Hepatocyte (in vitro differentiated cells): Measurements from ENCODE around the gene MRPL20. TPM values are rescaled to one million over a fixed set of nuclear protein-coding genes. Genes with fewer than 3 reads are reported as not detected.

ENCODE experiments used
- DNase-seq: peaks from one replicate; pipeline ENCODE4 v3.0.0-alpha.2; 2016; ENCODE audit warnings: low spot score
- H2AFZ ChIP-seq: fragments of 200-600 bp; sonication (generic); 2 replicates; pipeline ENCODE4 v1.6.0; 2016; ENCODE audit warnings: antibody characterized with exemption, mild to moderate bottlenecking
- H3K27ac ChIP-seq: fragments of 200-600 bp; sonication (generic); 2 replicates; pipeline ENCODE4 v1.5.1; 2016; ENCODE audit warnings: mild to moderate bottlenecking
- H3K27me3 ChIP-seq: fragments of 200-600 bp; sonication (generic); 2 replicates; pipeline ENCODE4 v1.6.1; 2016
- H3K36me3 ChIP-seq: fragments of 200-600 bp; sonication (generic); replicated peaks from 2 replicates; pipeline ENCODE4 v1.5.1; 2016; ENCODE audit warnings: low read depth; ENCODE audit not compliant: insufficient read depth
- H3K4me1 ChIP-seq: fragments of 200-600 bp; sonication (generic); 2 replicates; pipeline ENCODE4 v1.5.1; 2016; ENCODE audit warnings: mild to moderate bottlenecking, moderate library complexity; ENCODE audit not compliant: insufficient read depth
- H3K4me2 ChIP-seq: fragments of 200-600 bp; sonication (generic); 2 replicates; pipeline ENCODE4 v1.6.0; 2016
- H3K4me3 ChIP-seq: fragments of 200-600 bp; sonication (generic); 2 replicates; pipeline ENCODE4 v1.5.1; 2016; ENCODE audit warnings: mild to moderate bottlenecking
- H3K79me2 ChIP-seq: fragments of 200-600 bp; sonication (generic); 2 replicates; pipeline ENCODE4 v1.6.0; 2017; ENCODE audit warnings: mild to moderate bottlenecking
- H3K9me2 ChIP-seq: fragments of 200-600 bp; sonication (generic); replicated peaks from 2 replicates; pipeline ENCODE4 v1.6.0; 2017; ENCODE audit warnings: mild to moderate bottlenecking; ENCODE audit not compliant: insufficient read depth
- H3K9me3 ChIP-seq: fragments of 200-600 bp; sonication (generic); 2 replicates; pipeline ENCODE4 v1.5.1; 2016; ENCODE audit warnings: low read depth, mild to moderate bottlenecking
- H4K20me1 ChIP-seq: fragments of 200-600 bp; sonication (generic); 2 replicates; pipeline ENCODE4 v1.6.0; 2016; ENCODE audit warnings: mild to moderate bottlenecking; ENCODE audit not compliant: insufficient read depth, poor library complexity, severe bottlenecking
- EZH2 ChIP-seq: fragments of 200-600 bp; sonication (generic); IDR thresholded peaks from 2 replicates; pipeline ENCODE4 v1.6.1; 2016; ENCODE audit warnings: antibody characterized with exemption, mild to moderate bottlenecking, borderline replicate concordance
- EZH2phosphoT487 ChIP-seq: fragments of 200-600 bp; sonication (generic); IDR thresholded peaks from one replicate; pipeline ENCODE4 v1.6.1; 2018; ENCODE audit warnings: antibody characterized with exemption, mild to moderate bottlenecking, low read depth, moderate library complexity; ENCODE audit not compliant: unreplicated experiment, severe bottlenecking
- WGBS: methylation state at CpG from one replicate; pipeline ENCODE4 v1.1.6; 2016; ENCODE audit warnings: low lambda C conversion rate; ENCODE audit errors: missing lambda C conversion rate; 5-methylcytosine and 5-hydroxymethylcytosine counted together
- polyA plus RNA-seq: library from polyadenylated mRNA; unstranded; fragments of >200 nt; fragmentation: Nextera tagmentation; extraction: Ambion mirVana; gene quantifications from 2 replicates; pipeline ENCODE4 v1.2.1, GENCODE V29; 2016
- total RNA-seq: library from RNA; depleted of rRNA; stranded (reverse); fragments of >200 nt; gene quantifications from 2 replicates; pipeline ENCODE4 v1.2.3, GENCODE V29; 2014
- TF ChIP-seq, protein P1 (sequence below): fragments of 200-600 bp; sonication (generic); IDR thresholded peaks from 2 replicates; pipeline ENCODE4 v1.5.1; 2016; ENCODE audit warnings: antibody characterized with exemption, mild to moderate bottlenecking; ENCODE audit not compliant: poor library complexity

The MRPL20 gene
- total and polyA plus RNA-seq, 2 experiments from 2014 or later = 107 to 193 TPM

GRCh38 chr1:1360506-1361169 lies 46.5 kb downstream of the MRPL20 start:
- Histone ChIP-seq H3K9me2 (no peaks in the 10 kb centered on the region), H2AFZ (no peak overlapping the region), H4K20me1 (peaks cover 6% of the 10 kb centered on the region), H3K4me3 (no peak overlapping the region), H3K4me2 (peak overlapping the region; percentile 90), H3K4me1 (peaks cover 54% of the 10 kb centered on the region), H3K9me3 (no peaks in the 10 kb centered on the region), H3K27ac (peak overlapping the region; percentile 97), H3K79me2 (peaks cover 23% of the 10 kb centered on the region), H3K36me3 (no peaks in the 10 kb centered on the region), H3K27me3 (no peaks in the 10 kb centered on the region)
- 81% methylated on average over 20 of the region's 20 CpGs for WGBS
- TF ChIP-seq EZH2 (no peak), EZH2phosphoT487 (no peak)
- TF ChIP-seq, protein P1, sequence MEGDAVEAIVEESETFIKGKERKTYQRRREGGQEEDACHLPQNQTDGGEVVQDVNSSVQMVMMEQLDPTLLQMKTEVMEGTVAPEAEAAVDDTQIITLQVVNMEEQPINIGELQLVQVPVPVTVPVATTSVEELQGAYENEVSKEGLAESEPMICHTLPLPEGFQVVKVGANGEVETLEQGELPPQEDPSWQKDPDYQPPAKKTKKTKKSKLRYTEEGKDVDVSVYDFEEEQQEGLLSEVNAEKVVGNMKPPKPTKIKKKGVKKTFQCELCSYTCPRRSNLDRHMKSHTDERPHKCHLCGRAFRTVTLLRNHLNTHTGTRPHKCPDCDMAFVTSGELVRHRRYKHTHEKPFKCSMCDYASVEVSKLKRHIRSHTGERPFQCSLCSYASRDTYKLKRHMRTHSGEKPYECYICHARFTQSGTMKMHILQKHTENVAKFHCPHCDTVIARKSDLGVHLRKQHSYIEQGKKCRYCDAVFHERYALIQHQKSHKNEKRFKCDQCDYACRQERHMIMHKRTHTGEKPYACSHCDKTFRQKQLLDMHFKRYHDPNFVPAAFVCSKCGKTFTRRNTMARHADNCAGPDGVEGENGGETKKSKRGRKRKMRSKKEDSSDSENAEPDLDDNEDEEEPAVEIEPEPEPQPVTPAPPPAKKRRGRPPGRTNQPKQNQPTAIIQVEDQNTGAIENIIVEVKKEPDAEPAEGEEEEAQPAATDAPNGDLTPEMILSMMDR = no peak
- peak; percentile 71 for DNase-seq

DNA sequence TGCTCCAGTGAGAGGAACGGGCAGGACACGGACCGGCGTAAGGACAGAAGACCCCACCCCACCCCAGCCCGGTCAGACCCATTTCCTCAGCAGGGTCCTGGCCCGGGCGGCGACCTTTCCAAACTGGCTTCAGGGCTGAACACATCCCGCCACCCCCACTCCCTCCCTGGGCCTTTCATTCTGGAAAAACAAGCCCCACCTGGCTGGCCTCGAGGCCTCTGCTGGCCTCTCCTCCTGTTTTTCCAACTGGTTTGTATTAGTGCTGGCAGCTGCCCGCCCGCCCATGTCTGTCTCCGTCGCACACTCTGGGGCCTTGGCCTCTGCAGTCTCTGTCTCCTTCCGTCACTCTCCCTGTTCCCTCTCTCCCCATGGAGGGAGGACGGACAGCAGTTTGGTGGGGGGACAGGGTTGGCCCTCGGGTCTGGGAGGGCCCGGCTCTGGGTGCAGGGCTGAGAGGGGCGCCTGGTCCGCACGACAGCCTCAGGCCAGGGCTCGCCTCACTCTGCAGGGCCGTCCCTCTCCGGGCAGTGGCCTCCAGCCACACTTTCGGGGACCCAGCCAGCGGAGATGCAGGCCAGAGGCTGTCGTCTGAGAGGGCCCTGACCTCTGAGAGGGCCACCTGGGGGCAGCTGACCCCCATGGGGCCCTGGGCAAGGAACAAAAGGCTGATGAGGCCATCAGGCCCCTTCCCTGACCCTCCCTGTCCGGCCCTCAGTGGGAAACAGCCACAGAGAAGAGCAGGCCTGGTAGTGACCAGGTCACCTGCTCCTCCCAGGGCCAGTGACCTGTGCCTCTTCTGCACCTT lies 47.2 kb downstream of the MRPL20 start:
- Histone ChIP-seq H3K79me2 (peaks cover 31% of the 10 kb centered on the region), H3K27ac (peak overlapping the region; percentile 97), H3K27me3 (no peaks in the 10 kb centered on the region), H3K4me3 (no peak overlapping the region), H3K9me2 (no peaks in the 10 kb centered on the region), H2AFZ (no peak overlapping the region), H3K4me1 (peaks cover 59% of the 10 kb centered on the region), H3K36me3 (no peaks in the 10 kb centered on the region), H3K4me2 (peak overlapping the region; percentile 90), H4K20me1 (peaks cover 6% of the 10 kb centered on the region), H3K9me3 (no peaks in the 10 kb centered on the region)
- no peak for TF ChIP-seq EZH2phosphoT487
- no peak for TF ChIP-seq EZH2
- TF ChIP-seq, protein P1 = no peak
- DNase-seq = peak; percentile 61
- WGBS = 59% methylated on average over 26 of the region's 28 CpGs

- Histone ChIP-seq H3K9me2 (no peaks in the 10 kb centered on the region), H3K27me3 (no peaks in the 10 kb centered on the region), H3K4me1 (peaks cover 63% of the 10 kb centered on the region), H4K20me1 (peaks cover 12% of the 10 kb centered on the region), H3K27ac (peak overlapping the region; percentile 97), H2AFZ (no peak overlapping the region), H3K79me2 (peaks cover 37% of the 10 kb centered on the region), H3K36me3 (no peaks in the 10 kb centered on the region), H3K4me2 (peak overlapping the region; percentile 90), H3K4me3 (no peak overlapping the region), H3K9me3 (no peaks in the 10 kb centered on the region)
- TF ChIP-seq, protein P1 = no peak
- TF ChIP-seq EZH2phosphoT487 (no peak), EZH2 (no peak)
- DNase-seq = no peak
- whole genome bisulfite sequencing = 67% methylated on average over 6 of the region's 6 CpGs
These were observed 47.8 kb downstream of the MRPL20 start for GRCh38 chr1:1359308-1359663.
